ENCODE data around the gene KIAA0232. TPM values are rescaled to one million over a fixed set of nuclear protein-coding genes. Genes with fewer than 3 reads are reported as not detected.

The KIAA0232 gene
- total and polyA plus RNA-seq, 9 of the 15 experiments (the other 6 are each of a cell fraction or from before 2014, with no cell fraction given): 3.5 to 17.4 (median 13.0) TPM

DNA sequence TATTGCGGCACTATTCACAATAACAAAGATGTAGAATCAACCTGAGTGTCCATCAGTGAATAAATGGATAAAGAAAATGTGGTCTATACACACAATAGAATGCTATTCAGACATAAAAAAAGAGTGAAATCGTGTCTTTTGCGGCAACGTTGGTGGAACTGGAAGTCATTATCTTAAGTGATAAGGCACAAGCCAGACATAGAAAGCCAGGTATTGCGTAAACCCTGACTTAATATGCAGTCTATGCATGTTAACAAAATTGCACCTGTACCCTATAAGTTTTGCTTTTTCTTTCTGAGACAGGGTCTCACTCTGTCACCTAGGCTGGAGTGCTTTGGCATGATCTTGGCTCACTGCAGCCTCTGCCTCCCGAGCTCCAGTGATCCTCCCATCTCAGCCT is 28.6 kb downstream of the KIAA0232 start:
- no peak overlapping the region for H3K4me3 ChIP-seq
- WGBS (ENCODE audit: insufficient coverage, low coverage, missing lambda C conversion rate): 31% methylated on average over 6 of the region's 6 CpGs
- peaks cover 14% of the 10 kb centered on the region; the same call in 2 of the 3 replicates for H3K36me3 ChIP-seq (ENCODE audit: control insufficient read depth, insufficient read depth, low read length)
- DNase-seq (ENCODE audit: extremely low read depth in 1 of 4, low spot score in 3 of 4) (peak in 1 of 4 experiments; percentile 39), FAIRE-seq (peak; percentile 35), ATAC-seq (peak; percentile 59)
- in situ Hi-C loops (cut with MboI): no loop called here
- peaks cover 93% of the 10 kb centered on the region for H3K79me2 ChIP-seq (ENCODE audit: control insufficient read depth, insufficient read depth, low read length)
- H4K20me1 ChIP-seq (replicated peaks; ENCODE audit: control insufficient read depth, insufficient read depth, low read length): peaks cover 8% of the 10 kb centered on the region; the same call in 1 of the 2 replicates
- peak overlapping the region; percentile 1; the same call in 1 of the 2 replicates for H3K4me2 ChIP-seq (ENCODE audit: insufficient read depth, low read length)
- no peaks in the 10 kb centered on the region for H3K9me1 ChIP-seq (ENCODE audit: control insufficient read depth, insufficient read depth, low read length)
- CTCF ChIA-PET (ENCODE audit: low intra/inter-chr PET ratio): no interaction called here
- H3K4me1 ChIP-seq (replicated peaks in 1 of 2; ENCODE audit: control insufficient read depth in 2 of 2, insufficient read depth in 2 of 2, low read length in 2 of 2): peaks cover 4 to 35% of the 10 kb centered on the region in 2 experiments; a peak in 4 of 5 replicates
- H3K9me3 ChIP-seq (replicated peaks; ENCODE audit: control insufficient read depth, insufficient read depth, low read depth, low read length): no peaks in the 10 kb centered on the region
- peak overlapping the region; percentile 14; the same call in 1 of the 3 replicates for H3K27ac ChIP-seq (ENCODE audit: extremely low read depth, low read depth, low read length)
- intact Hi-C loops (cut with micrococcal nuclease): no loop called here
- H3K9ac ChIP-seq (ENCODE audit: insufficient read depth in 1 of 2, low read depth in 2 of 2, low read length in 2 of 2): no peak overlapping the region
- POLR2A ChIA-PET: interaction anchor here (0.6 kb wide), 1 partner anchor 169 kb away, joined by 3 read pairs; no protein-coding TSS in a partner anchor
- no TSS peak for BruUV-seq (replicated peaks)
- no peak overlapping the region for H2AFZ ChIP-seq (ENCODE audit: low read depth, low read length)
- no peaks in the 10 kb centered on the region for H3K27me3 ChIP-seq (ENCODE audit: control insufficient read depth in 2 of 2, insufficient read depth in 2 of 2, low read length in 2 of 2)
- TF ChIP-seq CREBBP (IDR thresholded peaks at IDR 0.05; ENCODE audit: low read depth, low read length) (no peak), CEBPG (CRISPR knock-in tag; IDR thresholded peaks at IDR 0.05) (peak; percentile 88), CEBPG (tag; conservative IDR thresholded peaks at IDR 0.05 in 1 of 2, IDR thresholded peaks at IDR 0.05 in 1 of 2) (peak; percentile 87 to 94), TCF3 (CRISPR knock-in tag; IDR thresholded peaks at IDR 0.05) (peak; percentile 41), JUND (IDR thresholded peaks at IDR 0.05; ENCODE audit: borderline replicate concordance, low read depth, low read length) (peak; percentile 29; the same call in 1 of the 2 replicates), JUND (tag; IDR thresholded peaks at IDR 0.05; ENCODE audit: borderline replicate concordance, low read depth, low read length) (no peak), USF1 (CRISPR knock-in tag; IDR thresholded peaks at IDR 0.05) (no peak), ZNF24 (IDR thresholded peaks at IDR 0.05) (no peak), TRIM24 (IDR thresholded peaks at IDR 0.05) (peak; percentile 41 to 48; a peak in 2 of 4 replicates), KDM1A (IDR thresholded peaks at IDR 0.05) (0 out of 4 replicates have a peak, but pooled peaks of 1 of the 2 experiments have one; percentile 25), ZNF830 (CRISPR knock-in tag; IDR thresholded peaks at IDR 0.05) (no peak), TEAD4 (IDR thresholded peaks at IDR 0.05; ENCODE audit: low read length) (peak; percentile 39), TEAD4 (CRISPR knock-in tag; IDR thresholded peaks at IDR 0.05; ENCODE audit: borderline replicate concordance) (no peak), EHMT2 (IDR thresholded peaks at IDR 0.05) (no peak; the same call in 1 of the 2 replicates), ATF7 (IDR thresholded peaks at IDR 0.05) (0 out of 2 replicates have a peak, but pooled peaks have one; percentile 22), CUX1 (CRISPR knock-in tag; IDR thresholded peaks at IDR 0.05) (no peak), CBX1 (IDR thresholded peaks at IDR 0.05; ENCODE audit: low read depth) (no peak), CBX2 (IDR thresholded peaks at IDR 0.05; ENCODE audit: insufficient read depth, low read length, poor library complexity, severe bottlenecking) (no peak)

Data from K562 (cell line).